Measurements from ENCODE around the gene U2AF1L4. TPM values are rescaled to one million over a fixed set of nuclear protein-coding genes. Genes with fewer than 3 reads are reported as not detected.

Gene U2AF1L4
- total RNA-seq, 4 donors from 2014 or later: 10.2 to 19.0 (median 17.5) TPM

- H3K4me1 ChIP-seq: peaks cover 32 to 53% (median 37%) of the 10 kb centered on the region in 3 donors
- peaks cover 8 to 48% (median 21%) of the 10 kb centered on the region in 3 donors for H3K36me3 ChIP-seq
- no peaks in the 10 kb centered on the region for H3K27me3 ChIP-seq
- intact Hi-C loops (cut with DNase I): no loop called here
- TF ChIP-seq POLR2A (IDR thresholded peaks at IDR 0.05): no peak
- TF ChIP-seq, protein P1, sequence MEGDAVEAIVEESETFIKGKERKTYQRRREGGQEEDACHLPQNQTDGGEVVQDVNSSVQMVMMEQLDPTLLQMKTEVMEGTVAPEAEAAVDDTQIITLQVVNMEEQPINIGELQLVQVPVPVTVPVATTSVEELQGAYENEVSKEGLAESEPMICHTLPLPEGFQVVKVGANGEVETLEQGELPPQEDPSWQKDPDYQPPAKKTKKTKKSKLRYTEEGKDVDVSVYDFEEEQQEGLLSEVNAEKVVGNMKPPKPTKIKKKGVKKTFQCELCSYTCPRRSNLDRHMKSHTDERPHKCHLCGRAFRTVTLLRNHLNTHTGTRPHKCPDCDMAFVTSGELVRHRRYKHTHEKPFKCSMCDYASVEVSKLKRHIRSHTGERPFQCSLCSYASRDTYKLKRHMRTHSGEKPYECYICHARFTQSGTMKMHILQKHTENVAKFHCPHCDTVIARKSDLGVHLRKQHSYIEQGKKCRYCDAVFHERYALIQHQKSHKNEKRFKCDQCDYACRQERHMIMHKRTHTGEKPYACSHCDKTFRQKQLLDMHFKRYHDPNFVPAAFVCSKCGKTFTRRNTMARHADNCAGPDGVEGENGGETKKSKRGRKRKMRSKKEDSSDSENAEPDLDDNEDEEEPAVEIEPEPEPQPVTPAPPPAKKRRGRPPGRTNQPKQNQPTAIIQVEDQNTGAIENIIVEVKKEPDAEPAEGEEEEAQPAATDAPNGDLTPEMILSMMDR (IDR thresholded peaks at IDR 0.05): no peak
- peak overlapping the region; percentile 93 to 98 (median 96) for H3K27ac ChIP-seq
- peak overlapping the region; percentile 69 to 94 (median 91) for H3K4me3 ChIP-seq
- H3K9me3 ChIP-seq: no peaks in the 10 kb centered on the region
- 5 to 20% methylated on average over 1 to 16 of the region's 19 CpGs for WGBS, 2 donors
- no peak for DNase-seq
Measured at GRCh38 chr19:35757231-35757748, 12.1 kb upstream of the U2AF1L4 start.

DNA sequence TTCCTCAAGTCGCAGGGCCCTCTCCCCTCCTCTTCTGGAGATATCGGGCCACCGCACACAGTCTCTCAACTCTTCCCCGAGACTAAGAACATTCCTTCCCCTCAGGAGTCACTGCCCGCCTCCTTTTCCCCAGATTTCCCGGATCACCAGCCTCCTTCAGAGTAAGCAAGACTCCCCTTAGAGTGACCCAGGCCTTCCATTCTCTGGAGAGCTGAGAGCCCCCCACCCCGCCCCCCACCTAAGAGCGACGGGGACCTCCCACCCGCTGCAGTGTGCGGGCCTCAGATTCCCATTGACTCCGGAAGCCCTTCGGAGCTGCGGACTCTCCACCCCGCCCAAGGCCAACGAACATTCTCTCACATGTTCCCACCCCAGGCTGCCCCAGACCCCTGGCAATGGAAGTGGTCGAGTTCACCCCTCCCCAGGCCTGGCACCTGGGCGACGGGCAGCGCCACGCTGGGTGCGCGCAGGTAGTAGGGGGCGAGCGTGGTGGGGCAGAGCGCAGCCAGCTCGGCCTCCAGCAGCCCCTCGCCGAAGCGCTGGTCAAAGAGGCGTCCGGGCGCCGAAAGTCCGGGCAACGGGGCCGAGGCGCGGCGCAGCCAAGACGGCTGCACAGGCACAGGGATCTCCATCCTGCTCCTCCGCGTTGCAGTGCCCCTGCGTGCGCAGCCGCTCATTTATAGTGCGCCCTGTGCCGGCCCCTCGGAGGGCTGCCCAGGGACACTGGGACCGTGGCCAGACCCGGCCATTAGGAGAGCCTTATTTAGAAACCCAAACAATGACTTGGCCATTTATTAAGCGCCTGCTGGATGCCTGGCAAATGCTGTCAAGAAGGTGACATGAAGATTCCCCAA is 11.4 kb upstream of the U2AF1L4 start, which contains the start of gene HSPB6:
TSS of gene HSPB6 (minus strand) at position 653 of the 854 bp plus-strand sequence. CDS start at position 632, 21 bp downstream.
- peaks cover 8 to 48% (median 21%) of the 10 kb centered on the region in 3 donors for H3K36me3 ChIP-seq
- H3K9me3 ChIP-seq: no peaks in the 10 kb centered on the region
- H3K27ac ChIP-seq: peak within 1 kb of the TSS; percentile 93 to 98 (median 96)
- intact Hi-C loops (cut with DNase I): no loop called here
- TF ChIP-seq, protein P1 (IDR thresholded peaks at IDR 0.05): no peak
- TF ChIP-seq POLR2A (IDR thresholded peaks at IDR 0.05): peak in 2 of 4 donors; percentile 34 to 71
- 19 to 41% methylated on average over 11 to 13 of the region's 52 CpGs for WGBS, 2 donors
- no peak for DNase-seq
- H3K4me1 ChIP-seq: peaks cover 32 to 53% (median 37%) of the 10 kb centered on the region in 3 donors
- peak within 1 kb of the TSS; percentile 69 to 94 (median 91) for H3K4me3 ChIP-seq
- no peaks in the 10 kb centered on the region for H3K27me3 ChIP-seq

- TF ChIP-seq POLR2A (IDR thresholded peaks at IDR 0.05): no peak
- TF ChIP-seq, protein P1 (IDR thresholded peaks at IDR 0.05): no peak
- H3K27me3 ChIP-seq: no peaks in the 10 kb centered on the region
- H3K4me3 ChIP-seq: peak overlapping the region; percentile 27 to 94 (median 78)
- intact Hi-C loops (cut with DNase I): no loop called here
- 20 to 50% methylated on average over 14 to 33 of the region's 74 CpGs for WGBS, 2 donors
- peak overlapping the region; percentile 93 to 98 (median 96) for H3K27ac ChIP-seq
- peaks cover 8 to 43% (median 21%) of the 10 kb centered on the region in 3 donors for H3K36me3 ChIP-seq
- DNase-seq: no peak
- no peaks in the 10 kb centered on the region for H3K9me3 ChIP-seq
- H3K4me1 ChIP-seq: peaks cover 32 to 53% (median 37%) of the 10 kb centered on the region in 3 donors
Measured at GRCh38 chr19:35755550-35756376, 10.5 kb upstream of the U2AF1L4 start.

DNA sequence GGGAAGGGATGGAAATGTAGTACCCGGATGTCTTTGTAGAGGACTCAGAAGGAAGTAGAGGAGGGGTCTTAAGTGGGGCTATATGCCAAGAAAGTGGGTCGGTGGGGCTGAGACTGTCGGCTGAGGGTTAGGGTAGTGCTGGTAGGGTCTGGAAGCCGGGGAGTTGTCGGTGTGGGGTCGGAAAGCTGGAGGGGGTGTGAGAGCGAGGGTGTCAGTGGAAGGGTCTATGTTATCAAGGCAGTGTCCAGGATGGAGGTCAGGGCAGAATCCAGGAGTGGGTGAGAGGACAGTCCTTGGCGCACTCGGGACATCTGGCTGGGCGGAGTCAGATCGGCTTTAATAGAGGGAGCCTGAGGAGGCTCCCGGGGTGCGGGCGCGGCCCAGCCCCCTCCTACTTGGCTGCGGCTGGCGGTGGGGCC is 9.9 kb upstream of the U2AF1L4 start:
- peaks cover 34 to 55% (median 37%) of the 10 kb centered on the region in 3 donors for H3K4me1 ChIP-seq
- H3K9me3 ChIP-seq: no peaks in the 10 kb centered on the region
- peaks cover 8 to 37% (median 21%) of the 10 kb centered on the region in 3 donors for H3K36me3 ChIP-seq
- intact Hi-C loops (cut with DNase I): no loop called here
- no peak for TF ChIP-seq POLR2A (IDR thresholded peaks at IDR 0.05)
- TF ChIP-seq, protein P1 (IDR thresholded peaks at IDR 0.05): no peak
- H3K4me3 ChIP-seq: peak overlapping the region; percentile 27 to 94 (median 78)
- no peak for DNase-seq
- 32 to 61% methylated on average over 12 to 17 of the region's 17 CpGs for WGBS, 2 donors
- H3K27ac ChIP-seq: peak overlapping the region; percentile 93 to 98 (median 96)
- H3K27me3 ChIP-seq: no peaks in the 10 kb centered on the region
